ENCODE data around the gene CIB4.
A peak's percentile ranks its signal among the peaks of the same experiment; 100 is the strongest.
"Not testable (repeated sequence)": the region's sequence is repeated elsewhere in the genome, so short reads cannot be mapped to it uniquely, and the experiment has no call there.

CIB4 gene

DNA sequence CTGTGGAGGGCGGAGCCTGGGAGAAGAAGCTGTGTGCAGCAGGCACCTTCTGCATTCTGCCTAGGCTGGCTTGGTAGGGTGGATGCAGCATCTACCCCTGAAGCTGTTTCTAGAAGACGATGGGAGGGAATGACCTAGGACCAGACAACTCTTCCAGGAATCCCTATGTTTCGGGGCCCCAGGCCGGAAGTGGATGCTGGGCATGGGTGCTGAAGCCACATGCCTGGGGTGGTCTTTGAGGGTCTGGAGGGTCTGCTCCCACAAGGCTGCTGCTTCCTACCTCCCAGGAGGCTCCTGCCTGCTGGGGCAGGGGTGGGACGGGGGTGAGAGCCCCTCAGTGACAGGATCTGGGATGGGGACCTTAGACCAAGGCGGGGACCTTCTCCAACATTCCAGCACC is 61.0 kb downstream of the CIB4 start:
- DNase-seq = no peak

DNA sequence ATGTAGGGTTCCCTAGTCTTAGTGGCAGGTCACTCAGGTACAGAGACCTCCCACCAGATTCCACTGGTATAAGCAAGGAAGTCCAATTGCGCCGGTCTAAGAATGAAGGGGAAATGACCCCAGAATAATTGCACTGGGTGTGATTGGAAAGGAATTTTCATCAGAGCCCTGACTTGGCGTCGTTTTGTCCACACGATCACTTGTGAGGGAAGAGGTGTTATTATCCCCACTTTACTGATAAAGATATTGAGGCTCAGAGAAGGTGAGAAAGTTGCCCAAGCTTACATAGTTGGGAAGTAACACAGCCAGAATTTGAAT is 61.5 kb downstream of the CIB4 start:
- DNase-seq = no peak

DNA sequence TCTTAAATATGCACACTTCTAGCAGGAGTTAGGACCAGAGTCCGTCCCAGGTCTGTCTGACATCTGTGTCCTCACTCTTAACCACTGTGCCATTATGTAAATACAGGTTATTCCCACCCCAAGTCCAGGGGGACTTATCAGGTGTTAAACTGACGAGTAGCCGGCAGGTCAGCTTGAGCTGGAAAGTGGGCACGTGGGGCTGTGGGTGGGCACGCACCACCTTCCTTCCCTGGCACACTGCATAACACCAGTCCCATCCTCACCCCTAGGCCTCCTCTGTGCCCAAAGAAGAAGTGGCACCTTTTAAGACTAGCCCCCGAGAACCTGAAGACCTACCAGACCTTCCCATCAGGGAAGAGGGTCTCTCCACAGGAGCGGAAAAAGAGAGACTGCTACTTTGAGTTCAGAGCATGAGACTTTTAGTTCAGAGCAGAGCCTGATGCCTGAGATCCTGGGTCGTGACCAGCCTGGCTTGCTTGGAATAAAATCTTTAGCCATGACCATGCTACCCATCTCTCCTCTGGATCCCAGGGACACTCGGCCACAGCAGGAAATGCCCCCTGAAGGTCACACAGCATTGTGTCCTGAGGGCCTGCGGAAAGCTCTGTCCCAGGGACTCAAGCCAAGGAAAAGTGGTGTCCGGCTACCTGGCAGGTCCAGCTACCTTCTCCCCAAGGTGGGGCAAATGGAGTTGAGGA is 62.0 kb downstream of the CIB4 start:
- no peak for DNase-seq

DNA sequence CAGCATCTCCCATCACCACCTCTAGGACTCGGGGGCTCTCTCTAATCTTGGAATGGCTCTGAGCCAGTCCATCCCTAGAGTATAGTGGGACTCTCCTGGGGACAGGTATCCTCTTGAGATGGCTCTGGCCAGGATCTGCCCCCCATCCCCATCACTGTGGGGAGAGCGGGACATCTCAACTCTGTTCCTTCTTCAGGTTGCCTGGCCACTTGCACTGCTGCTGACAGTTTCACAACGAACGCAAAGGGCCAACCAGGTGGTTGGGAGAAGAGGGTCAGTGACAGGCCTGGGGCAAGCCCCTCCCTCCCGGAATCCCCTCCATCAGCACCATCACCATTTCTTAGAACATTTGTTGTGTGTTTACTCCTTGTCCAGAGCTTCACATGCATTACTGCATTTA is 62.6 kb downstream of the CIB4 start:
- no peak for DNase-seq

DNA sequence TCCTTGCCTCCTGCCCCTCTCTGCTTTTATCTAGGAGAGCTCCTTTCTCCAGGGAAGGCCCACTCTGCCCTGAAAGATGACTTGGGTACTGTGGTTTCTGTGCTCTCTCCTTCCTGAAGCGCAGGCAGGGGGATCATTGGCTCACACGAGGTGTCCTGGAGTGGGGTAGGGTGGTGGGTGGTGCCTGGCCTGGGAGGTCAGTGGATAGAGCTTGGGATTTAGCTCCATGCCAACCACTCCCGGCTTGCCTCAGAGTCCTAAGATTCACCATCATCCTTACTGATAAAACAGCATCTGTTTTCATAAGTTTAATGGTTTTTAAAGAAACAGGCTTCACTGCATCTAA is 63.1 kb downstream of the CIB4 start:
- no peak for DNase-seq

DNA sequence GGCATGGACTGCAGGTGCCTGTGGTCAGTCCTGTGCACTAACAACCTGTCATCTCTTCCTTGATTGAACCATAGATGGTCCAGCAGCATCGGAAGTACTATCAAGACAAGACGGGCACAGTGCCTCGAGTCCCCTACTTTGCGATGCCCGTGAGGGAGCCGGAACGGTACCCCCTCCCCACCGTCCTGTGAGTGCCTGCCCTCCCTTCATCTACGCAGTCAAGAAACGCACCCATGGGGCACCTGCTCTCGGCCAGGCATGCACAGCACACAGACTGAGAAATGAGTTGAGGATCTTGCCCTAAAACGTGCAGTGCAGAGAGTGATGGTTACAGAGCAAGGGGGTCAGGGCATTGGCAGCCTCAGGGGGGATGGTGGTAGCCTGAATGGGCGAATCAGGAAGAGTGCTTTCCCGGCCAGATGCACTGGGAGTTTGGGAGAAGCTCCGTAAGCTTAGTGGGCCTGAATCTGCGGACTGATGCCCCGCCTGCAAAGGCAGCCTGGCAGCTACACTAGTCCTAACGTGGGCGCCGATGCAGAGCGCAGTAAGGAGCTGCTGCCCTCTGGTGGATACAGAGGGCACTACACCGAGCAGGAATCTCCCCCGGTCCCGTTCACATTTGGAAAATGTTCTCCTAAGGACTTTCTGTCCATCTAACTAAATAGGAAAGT is 63.6 kb downstream of the CIB4 start:
- DNase-seq = peak; percentile 15

DNA sequence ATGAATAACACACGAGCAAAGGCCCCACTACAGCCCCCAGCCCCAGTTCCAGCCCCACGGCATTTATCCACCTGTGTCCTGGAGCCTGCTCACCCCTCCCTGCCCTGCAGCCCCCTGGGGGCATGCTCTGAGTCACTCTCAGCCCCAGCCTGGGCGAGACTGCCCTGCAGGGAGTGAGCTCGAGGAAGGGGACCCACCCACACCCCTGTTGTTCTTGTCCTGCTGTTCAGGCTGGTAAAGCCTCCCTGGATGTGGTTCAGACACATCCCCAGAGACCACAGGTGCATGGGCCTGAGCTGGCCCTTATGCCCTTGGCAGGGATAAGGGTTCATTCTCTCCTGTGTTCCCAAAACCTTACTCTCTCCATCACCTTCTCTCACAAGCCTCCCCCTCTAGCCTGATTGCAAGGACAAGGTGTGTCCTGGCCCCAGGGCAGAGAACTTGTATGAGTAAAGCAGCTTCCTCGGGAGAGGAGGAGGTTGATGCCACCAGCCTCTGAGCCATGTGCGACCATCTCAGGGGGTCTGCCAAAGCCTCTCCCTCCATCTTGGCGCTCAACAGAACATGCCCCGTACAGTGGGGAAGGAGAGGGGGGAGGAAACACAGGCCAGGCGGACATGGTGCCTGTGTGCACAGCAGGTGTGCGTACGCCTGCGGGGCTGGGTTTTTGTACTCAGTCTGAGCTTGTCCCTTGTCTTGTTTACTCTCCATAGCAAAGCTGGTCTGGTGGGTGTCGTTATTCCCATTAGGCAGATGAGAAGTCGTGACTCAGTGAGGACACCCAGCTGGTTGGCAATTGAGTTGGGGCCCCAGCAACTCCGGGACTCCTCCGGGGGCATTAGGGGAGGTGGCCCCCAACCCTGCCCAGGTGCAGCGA is 64.4 kb downstream of the CIB4 start:
- DNase-seq = no peak

DNA sequence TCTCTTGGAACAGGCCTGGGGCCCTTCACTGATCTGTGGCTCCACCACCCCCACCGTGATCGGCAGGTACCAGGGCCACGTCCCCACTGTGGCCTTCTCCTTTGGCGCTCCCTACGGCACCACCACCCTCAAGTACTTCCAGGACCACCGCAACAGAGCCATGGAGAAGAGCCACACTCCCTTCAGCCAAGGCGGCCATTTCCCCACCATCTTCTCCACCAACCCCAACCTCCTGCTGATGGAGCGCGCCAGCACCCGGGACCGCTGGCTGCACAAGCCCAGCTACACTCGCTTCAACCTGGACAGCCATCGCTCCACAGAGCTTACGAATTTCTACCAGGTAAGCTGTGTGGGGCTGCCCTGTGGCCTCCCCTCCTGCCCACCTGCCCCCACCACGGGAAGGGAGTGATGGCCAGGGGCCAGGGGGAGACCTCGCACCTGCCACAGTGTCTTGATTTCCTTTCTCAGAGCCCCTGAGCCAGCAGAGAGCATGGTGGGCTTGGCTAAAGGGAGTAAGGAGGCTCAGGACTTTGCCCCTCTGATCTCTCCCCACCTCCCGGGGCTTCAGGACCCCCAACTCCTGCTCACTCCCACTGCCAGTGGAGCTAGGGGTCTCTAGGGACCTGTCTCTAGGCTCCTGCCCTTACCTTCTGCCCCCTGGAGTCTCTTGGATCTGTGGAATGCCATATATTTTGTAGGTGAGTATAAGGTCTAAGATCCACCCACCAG is 65.2 kb downstream of the CIB4 start:
- DNase-seq = no peak

DNA sequence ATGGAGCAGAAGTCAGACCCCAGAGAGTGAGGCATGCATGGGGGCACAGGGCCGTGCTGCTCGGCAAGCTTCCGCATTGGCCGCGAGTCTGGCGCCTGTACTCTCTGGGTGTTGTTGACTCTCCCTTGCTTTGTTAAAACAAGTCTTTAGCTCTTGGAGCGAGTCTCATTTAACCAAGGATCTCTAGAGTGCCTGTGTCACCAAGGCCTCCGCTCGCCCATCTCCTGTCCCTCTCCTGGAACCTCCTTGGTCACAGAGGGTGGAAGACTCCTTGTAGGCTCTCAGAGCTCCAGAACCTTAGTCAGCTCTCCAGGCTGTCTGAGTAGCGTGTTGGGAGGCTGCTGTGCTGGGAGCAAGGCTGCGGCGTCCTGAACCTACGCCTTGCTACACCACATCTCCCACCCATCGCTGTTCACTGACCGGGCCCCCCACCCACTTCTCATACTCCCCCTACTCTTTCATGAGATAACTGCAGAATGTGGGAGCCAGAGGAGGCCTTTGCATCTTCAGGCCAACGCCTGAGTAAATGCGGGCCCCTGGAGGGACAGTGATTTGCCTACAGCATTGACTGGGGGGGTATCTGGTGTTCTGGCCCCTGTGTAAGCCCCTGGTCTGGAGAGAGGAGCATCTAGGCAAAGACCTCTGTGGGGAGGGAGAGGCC is 66.1 kb downstream of the CIB4 start:
- no peak for DNase-seq

DNA sequence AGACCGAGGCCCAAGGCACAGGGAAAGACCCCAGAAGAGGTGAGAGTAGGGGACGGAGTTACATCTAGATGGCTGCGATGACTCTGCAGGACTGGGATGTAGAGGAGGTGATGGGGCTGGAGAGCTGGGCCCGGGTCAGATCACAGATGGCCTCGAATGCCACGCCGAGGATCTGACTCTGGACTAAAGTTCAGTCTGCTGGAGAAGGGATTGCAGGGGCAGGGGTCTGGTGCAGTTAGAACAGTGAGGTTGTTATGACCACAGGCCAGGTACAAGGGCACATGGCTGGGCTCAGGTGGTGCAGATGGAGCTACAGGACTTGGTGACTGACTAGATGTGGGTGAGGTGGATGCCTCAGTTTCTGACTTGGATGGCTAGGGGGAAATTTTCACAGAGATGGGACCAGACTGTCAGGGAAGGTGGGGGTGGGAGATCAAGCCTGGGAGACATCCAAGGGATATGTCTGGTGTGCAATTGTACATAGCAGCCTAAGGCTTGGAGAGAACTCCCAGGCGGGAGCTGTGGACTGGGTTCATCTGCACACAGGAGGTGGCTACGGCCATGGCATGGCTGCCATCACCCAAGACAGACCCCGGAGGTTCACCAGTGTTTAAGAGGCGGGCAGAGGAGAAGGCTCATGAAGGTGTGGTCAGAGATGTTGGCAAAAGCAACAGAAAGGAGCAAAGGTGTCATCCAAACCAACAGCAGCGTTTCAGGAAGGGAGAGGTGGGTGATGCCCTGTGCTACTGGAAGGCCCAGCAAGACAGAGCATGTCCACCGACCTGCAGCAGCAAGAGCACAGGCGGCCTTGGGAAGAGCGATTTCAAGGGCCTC is 66.9 kb downstream of the CIB4 start:
- no peak for DNase-seq

DNA sequence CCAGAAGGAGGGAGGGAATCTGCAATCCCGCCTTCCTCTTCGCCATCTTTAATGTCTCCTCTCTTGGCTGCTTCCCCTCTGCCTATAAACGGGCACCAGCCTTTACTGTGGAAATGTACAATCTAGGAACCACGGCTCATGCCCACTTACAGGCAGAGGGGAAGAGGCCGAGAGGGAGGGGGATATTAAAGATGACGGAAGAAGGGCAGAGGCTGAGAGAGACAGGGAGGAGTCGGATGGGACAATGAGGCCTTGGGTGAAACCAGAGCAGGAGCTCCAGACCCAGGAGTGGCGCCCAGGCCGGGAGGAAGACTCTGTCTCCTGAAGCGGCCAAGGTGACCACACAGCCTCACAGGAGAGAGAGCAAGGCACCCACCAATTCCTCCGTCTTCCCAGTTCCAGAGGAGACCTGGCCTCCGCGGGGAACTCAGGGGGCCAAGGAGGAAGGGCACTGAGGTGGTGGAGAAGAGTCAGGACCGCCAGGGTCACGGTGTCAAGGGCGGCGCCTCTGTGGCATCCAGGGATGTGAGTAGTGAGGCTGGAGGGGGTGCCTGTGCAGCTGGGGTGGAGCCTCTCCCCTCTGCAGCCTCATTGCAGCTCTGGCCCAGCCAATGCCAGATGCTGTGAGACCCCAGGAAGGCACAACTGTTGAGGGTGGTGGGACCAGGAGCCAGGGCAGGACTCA is 67.8 kb downstream of the CIB4 start:
- no peak for DNase-seq

DNA sequence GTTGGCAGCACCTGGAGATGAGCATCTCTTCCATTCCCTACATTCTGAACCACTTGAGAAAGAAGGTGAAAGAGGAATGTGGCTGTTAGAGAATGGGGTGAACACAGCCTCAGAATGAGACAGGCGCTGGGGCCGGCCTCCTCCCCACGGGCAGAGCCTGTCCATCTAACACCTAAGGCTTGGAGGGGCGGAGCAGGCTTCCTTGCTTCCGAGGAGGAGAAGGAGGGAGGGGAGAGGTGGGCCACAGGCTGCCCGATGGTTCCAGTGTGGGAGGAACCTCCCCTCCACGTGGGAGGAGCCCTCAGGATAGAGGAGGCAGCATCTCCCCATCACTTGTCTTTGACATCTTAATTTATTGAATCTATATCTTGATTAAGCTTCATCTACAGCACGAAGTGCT is 68.6 kb downstream of the CIB4 start:
- no peak for DNase-seq

DNA sequence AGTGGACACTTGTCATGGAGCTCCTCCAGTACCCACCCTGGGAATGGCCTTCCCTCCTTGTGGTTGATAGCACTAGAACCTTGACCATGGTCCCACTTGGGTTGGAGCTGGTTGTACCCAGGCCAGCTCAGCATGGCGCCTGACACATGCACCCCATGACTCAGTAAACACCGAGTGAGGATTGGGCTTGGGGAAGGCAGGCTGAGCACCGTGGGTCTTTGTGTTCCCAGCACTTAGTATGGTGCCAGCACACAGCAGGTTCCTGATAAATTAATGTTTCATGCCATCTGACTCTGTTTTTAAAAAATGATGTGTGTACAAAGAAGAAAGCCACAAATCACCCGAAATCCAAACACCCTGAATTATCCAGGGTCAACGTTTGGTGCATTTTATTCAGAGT is 69.8 kb downstream of the CIB4 start:
- no peak for DNase-seq

DNA sequence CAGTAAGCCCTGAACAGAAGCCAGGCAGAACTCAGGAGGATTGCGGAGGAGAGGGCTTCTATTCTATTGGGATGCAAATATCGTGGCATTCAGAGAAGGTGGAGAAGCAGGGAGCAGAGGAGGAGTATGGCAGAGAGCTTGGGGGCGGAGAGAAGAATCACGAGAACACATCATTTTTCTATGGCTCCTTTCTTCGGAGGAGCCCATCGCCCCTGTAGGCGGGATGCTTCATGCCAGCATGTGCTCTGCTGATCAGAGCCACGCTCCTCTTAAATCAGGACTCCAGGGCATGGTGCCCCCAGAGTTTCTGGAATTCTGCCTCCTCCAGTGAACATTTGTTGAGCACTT is 71.1 kb downstream of the CIB4 start:
- no peak for DNase-seq

DNA sequence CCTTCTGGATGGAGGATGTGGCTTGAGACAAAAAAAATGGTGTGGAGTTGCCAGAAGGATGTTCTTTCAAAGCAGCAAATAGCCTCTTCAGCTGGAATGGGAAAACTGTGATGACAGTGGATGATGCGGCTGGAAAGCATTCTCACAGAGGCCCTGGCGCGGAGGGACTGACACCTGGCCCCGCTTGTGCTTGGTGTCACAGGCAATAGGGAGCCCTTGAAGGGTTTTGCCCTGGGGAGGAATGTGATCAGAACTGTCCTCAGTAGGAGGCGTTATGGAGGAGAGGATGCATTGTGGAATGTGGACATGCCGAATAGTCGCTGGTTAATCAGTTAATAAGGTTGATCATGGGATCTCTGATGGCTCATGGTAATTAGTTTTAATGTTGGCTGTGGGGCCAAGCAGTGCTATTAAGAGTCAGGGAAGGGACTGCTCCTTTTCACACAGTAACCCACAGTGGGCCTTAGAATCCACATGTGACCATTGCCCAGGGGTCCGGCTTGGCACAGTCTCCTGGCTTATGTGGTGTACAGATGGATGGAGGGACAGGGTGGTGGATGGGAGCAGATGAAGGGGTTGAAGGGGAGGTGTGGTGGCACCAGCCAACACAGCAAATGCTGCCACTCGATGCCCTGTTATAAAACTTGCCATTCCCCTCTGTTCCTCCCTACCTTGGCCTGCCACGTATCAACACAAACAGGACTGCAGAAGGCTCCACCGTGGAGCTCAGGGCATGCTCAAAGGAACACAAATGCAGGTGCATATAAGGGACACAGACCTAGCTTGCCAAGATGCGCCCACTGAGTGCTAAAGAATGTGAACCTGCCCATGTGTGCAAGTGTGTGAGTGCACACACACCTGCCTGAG is 71.7 kb downstream of the CIB4 start:
- DNase-seq = no peak

DNA sequence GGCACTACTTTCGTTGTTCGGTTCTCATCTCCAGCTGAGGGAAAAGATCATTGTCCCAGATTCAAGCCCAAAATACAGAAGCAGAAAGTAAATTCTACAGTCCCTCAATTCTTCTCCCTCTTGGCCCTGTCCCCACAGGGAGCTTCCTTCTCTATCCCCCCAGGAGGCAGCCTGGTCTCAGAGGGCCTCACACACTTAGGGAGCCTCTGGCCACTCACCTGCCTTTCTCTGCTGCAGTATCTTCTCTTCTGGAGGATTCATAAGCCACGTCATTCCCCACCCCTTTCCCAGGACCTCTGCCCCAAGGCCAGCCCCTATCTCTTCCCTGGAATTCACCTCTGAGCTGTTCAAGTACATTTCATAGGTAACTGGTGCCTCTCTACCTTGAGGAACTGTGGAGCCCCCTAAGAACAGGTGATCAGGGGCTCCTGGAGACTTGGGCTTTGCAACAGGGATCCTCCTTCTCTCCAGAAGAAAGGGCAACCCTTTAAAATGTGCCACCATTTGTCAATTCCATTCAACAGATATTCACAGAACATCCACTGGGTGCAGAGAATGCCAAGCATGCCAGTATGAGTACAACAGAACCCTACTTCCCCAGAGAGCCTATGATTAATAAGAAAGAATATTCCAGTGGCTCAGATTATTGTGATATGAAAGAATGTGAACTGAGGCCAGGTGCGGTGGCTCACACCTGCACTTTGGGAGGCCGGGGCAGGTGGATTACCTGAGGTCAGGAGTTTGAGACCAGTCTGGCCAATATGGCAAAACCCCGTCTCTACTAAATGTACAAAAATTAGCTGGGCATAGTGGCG is 72.9 kb downstream of the CIB4 start:
- DNase-seq = no peak

DNA sequence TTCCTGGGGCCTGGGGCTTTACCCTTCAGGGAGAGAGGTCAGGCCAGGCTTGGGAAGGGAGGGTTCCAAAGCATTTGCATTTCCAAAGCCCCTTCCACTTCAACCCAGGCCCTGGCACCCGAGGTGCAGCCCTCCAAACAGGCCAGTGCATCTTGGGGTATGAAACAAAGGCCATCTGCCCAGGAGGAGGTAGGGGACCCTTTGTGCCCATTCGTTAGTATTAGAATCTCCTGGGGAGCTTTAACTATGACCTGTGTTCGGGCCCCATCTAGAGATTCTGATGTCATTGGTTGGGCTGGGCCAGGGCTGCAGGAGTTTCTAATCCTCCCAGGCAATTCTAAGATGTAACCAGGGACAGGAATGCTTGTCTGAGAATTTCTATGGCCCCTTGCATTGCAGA is 73.6 kb downstream of the CIB4 start:
- no peak for DNase-seq

DNA sequence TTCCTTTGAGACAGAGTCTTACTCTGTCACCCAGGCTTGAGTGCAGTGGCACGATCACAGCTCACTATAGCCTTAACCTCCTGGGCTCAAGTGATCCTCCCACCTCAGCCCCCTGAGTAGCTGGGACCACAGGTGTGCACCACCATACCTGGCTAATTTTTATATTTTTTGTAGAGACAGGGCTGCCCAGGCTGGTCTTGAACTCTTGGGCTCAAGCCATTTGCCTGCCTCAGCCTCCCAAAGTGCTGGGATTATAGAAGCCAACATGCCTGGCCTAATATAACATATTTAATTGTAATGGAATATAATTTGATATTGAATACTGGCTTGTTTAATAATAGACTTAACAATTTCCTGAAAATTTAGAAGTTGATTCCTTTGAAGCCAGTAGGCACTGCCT is 74.4 kb downstream of the CIB4 start:
- not testable (repeated sequence) for DNase-seq

DNA sequence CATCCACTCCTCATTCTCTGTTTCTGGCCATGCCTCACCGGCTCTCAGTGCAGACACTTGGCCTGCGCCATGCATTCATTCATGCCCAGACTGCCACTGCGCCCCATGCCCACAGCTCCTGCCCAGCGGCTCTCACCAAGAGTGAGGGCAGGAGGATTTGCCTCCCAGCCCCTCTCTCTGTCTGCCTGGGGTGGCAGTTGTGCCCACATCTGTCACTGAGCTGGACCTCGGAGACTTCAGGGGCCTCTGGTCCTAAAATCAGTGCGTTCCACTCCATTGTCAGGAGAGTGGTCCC is 75.1 kb downstream of the CIB4 start:
- no peak for DNase-seq

DNA sequence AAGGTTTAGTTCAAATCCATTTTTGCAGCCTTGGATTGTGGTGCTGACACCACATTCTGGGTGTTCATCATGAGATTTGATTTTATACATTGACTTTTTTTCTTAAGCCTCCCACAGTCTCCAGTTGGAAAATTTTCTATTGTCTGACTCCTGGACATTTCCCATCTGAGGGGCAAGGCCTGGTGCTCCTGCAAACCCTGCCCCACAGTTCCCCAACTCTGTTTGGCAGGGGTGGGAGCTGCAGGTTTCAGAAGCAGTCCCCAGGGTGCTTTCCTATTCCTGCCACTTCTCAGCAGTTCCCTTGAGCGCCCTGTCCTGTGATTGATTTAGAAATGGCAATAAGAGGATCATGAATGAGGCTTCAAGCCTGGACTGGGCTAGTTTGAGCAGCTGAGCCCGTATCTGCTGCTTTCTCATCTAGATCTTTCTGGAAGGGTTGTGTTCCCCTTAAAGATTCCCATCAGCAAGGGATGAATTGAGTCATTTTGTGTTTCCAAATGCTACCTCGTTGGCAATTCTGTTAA is 77.0 kb downstream of the CIB4 start:
- DNase-seq = no peak
